Heart left ventricle (tissue), 16 donors: ENCODE data around the gene RGPD8. TPM values are rescaled to one million over a fixed set of nuclear protein-coding genes. Genes with fewer than 3 reads are reported as not detected.
A peak's percentile ranks its signal among the peaks of the same experiment; 100 is the strongest.

Experiments used
- ATAC-seq, 4 donors: fragments of 200-7000 bp; cut with Tn5 transposase; one replicate each; pipeline ENCODE4 v1.9.1; 2020 to 2022; ENCODE audit warnings: moderate library complexity in 4 of 4, mild to moderate bottlenecking in 3 of 4, moderate number of reproducible peaks in 1 of 4
- DNase-seq, 5 donors: peaks; one replicate each; pipeline ENCODE4 v3.0.0-alpha.2; 2020
- H3K27ac ChIP-seq, 12 donors: fragments of 200-600 bp; sonication (generic) in 4 of 12; one replicate each; pipeline versions ENCODE4 v1.5.0 to v1.8.0; 2016 to 2022; ENCODE audit warnings: mild to moderate bottlenecking in 2 of 12
- H3K27me3 ChIP-seq, 9 donors: fragments of 200-600 bp; sonication (generic) in 2 of 9; one replicate each; pipeline versions ENCODE4 v1.5.1 to v1.8.0; 2016 to 2022; ENCODE audit warnings: mild to moderate bottlenecking in 3 of 9
- H3K36me3 ChIP-seq, 9 donors: fragments of 200-600 bp; sonication (generic) in 2 of 9; one replicate each; pipeline versions ENCODE4 v1.5.0 to v1.8.0; 2018 to 2022; ENCODE audit warnings: mild to moderate bottlenecking in 2 of 9
- H3K4me1 ChIP-seq, 12 donors: fragments of 200-600 bp; sonication (generic) in 4 of 12; one replicate each; pipeline versions ENCODE4 v1.5.0 to v1.8.0; 2016 to 2022; ENCODE audit warnings: mild to moderate bottlenecking in 3 of 12
- H3K4me3 ChIP-seq, 12 donors: fragments of 200-600 bp; sonication (generic) in 4 of 12; one replicate each; pipeline versions ENCODE4 v1.5.0 to v1.8.0; 2017 to 2022; ENCODE audit warnings: mild to moderate bottlenecking in 9 of 12, moderate library complexity in 4 of 12
- H3K9me3 ChIP-seq, 12 donors: fragments of 200-600 bp; sonication (generic) in 4 of 12; one replicate each; pipeline versions ENCODE4 v1.5.0 to v1.8.0; 2016 to 2022; ENCODE audit warnings: mild to moderate bottlenecking in 1 of 12
- CTCF ChIP-seq, 12 donors: fragments of 200-600 bp; sonication (generic) in 4 of 12; IDR thresholded peaks; one replicate each; pipeline versions ENCODE4 v1.5.0 to v1.8.0; 2018 to 2022; ENCODE audit warnings: antibody characterized with exemption in 12 of 12, mild to moderate bottlenecking in 5 of 12
- POLR2A ChIP-seq, 2 donors: fragments of 450-650 bp; IDR thresholded peaks; one replicate each; pipeline ENCODE4 v1.6.1; 2017; ENCODE audit warnings: antibody characterized with exemption in 2 of 2, mild to moderate bottlenecking in 2 of 2, moderate library complexity in 2 of 2
- WGBS, 4 donors: extraction: QIAGEN DNeasy Blood & Tissue Kit in 2 of 4; methylation state at CpG; one replicate each; pipeline versions ENCODE4 v1.1.5 to v1.1.7; 2013 to 2018; 5-methylcytosine and 5-hydroxymethylcytosine counted together
- intact Hi-C, 10 donors: fragments of 100-400 bp; cut with DNase I; formaldehyde crosslinking; loops; one replicate each; pipeline versions ENCODE4 v1.11.1 to v1.14.2; 2022
- polyA plus RNA-seq, 2 donors: library from polyadenylated mRNA; stranded (reverse); fragments of 200-250 nt; gene quantifications; one replicate each; pipeline ENCODE4 v1.2.3, GENCODE V29; 2013
- total RNA-seq, 9 donors: library from RNA; depleted of rRNA in 2 of 9; stranded (reverse); fragments of >200 nt in 2 of 9; fragmentation: NEBNext Ultra II Directional in 3 of 9; extraction: Animal tissue kit (Norgen Biotek cat#: 25700) in 3 of 9; gene quantifications; one replicate each; pipeline versions ENCODE4 v1.1.0 to v1.2.4, GENCODE V29; 2016 to 2023
- donor health status: ischemic (EF 13 %, LVEDD 7.1; RV severe dilation, severe dysfunction).
- donor health status: healthy with polysubstance abuse.
- donor health status: DM: no; HTN: yes; CAD: no.
- donor health status: DM: no; HTN: no; CAD: no.
- donor health status: ischemic (EF 25% LVEDD 6.9; RV normal size, moderate dysfunction).
- donor health status: ischemic (EF 25% LVEDD 5.7; RV mildly dilated, moderate dysfunction).
- donor health status: healthy.
- donor health status: DM: yes; HTN: yes; CAD: no.
- donor health status: ischemic (EF 35%, LVEDD 5.7; RV mildly dilated, moderate dysfunction).
- donor health status: nonischemic (EF 11% LVEDD 7.7; RV severe dilation, severe dysfunction).
- donor health status: DM: yes; HTN: yes; CAD: no.
- donor health status: PGD.
- donor health status: ischemic (EF 29% LVEDD 5.4; RV normal size, mild dysfunction).
- donor health status: nonischemic (EF 23%, LVEDD 6.1; RV moderate dilation, normal function).

RGPD8 gene
- total and polyA plus RNA-seq, 11 donors, result 1.4 to 9.0 (median 6.9) TPM

GRCh38 chr2:112481528-112482233 lies 48.2 kb upstream of the RGPD8 start, which contains the start of gene TTL:
TTL (plus strand) TSS chr2:112482156; CDS start chr2:112482345, 189 bp downstream.
- Histone ChIP-seq H3K27ac (peak within 1 kb of the TSS; percentile 70 to 95 (median 90)), H3K27me3 (no peaks in the 10 kb centered on the region), H3K36me3 (peaks cover 0 to 8% (median 0%) of the 10 kb centered on the region in 9 donors), H3K9me3 (no peaks in the 10 kb centered on the region), H3K4me3 (peak within 1 kb of the TSS; percentile 66 to 95 (median 89)), H3K4me1 (peaks cover 0 to 27% (median 19%) of the 10 kb centered on the region in 12 donors)
- DNase-seq (peak; percentile 78 to 89 (median 87)), ATAC-seq (peak; percentile 83 to 96 (median 92))
- TF ChIP-seq POLR2A (IDR thresholded peaks at IDR 0.05), result peak in 1 of 2 donors; percentile 42
- no peak for TF ChIP-seq CTCF (IDR thresholded peaks at IDR 0.05)
- WGBS, 4 donors, result 0 to 1% (median 0%) methylated on average over 36 to 82 of the region's 82 CpGs
- intact Hi-C loops, result loop anchor here in 9 of 10 donors (1.0 to 10.0 kb wide), 9 partner anchors 61 to 103 kb away; partner anchors contain the start of genes POLR1B (in 7 of the 9) and CHCHD5 (in 6 of the 9)

- DNase-seq (peak; percentile 83 to 92 (median 85)), ATAC-seq (peak; percentile 85 to 93 (median 88))
- H3K4me1 ChIP-seq, result peaks cover 0 to 27% (median 19%) of the 10 kb centered on the region in 12 donors
- no peaks in the 10 kb centered on the region for H3K27me3 ChIP-seq
- 0 to 1% (median 0%) methylated on average over 10 to 19 of the region's 19 CpGs for WGBS, 4 donors
- peaks cover 0 to 5% (median 0%) of the 10 kb centered on the region in 9 donors for H3K36me3 ChIP-seq
- no peak for TF ChIP-seq POLR2A (IDR thresholded peaks at IDR 0.05)
- peak; percentile 68 to 91 (median 78) for TF ChIP-seq CTCF (IDR thresholded peaks at IDR 0.05)
- no peaks in the 10 kb centered on the region for H3K9me3 ChIP-seq
- H3K27ac ChIP-seq, result peak overlapping the region; percentile 29 to 92 (median 88)
- intact Hi-C loops, result loop anchor here in 9 of 10 donors (1.0 to 10.0 kb wide), 8 partner anchors 61 to 104 kb away; partner anchors contain the start of genes CHCHD5 (in 5 of the 9) and POLR1B (in 5 of the 9)
- H3K4me3 ChIP-seq, result peak overlapping the region; percentile 57 to 95 (median 72)
Observed at GRCh38 chr2:112481050-112481527, 47.6 kb upstream of the RGPD8 start.

- H3K9me3 ChIP-seq, result no peaks in the 10 kb centered on the region
- 15 to 22% (median 19%) methylated on average over 17 to 20 of the region's 20 CpGs for WGBS, 4 donors
- peaks cover 0 to 27% (median 19%) of the 10 kb centered on the region in 12 donors for H3K4me1 ChIP-seq
- no peak for ATAC-seq
- peak overlapping the region in 10 of 12 donors; percentile 62 to 95 (median 78) for H3K4me3 ChIP-seq
- TF ChIP-seq POLR2A (IDR thresholded peaks at IDR 0.05) (no peak), CTCF (IDR thresholded peaks at IDR 0.05) (no peak)
- no peaks in the 10 kb centered on the region for H3K27me3 ChIP-seq
- DNase-seq, result no peak
- peaks cover 0 to under 1% (median 0%) of the 10 kb centered on the region in 9 donors for H3K36me3 ChIP-seq
- peak overlapping the region in 10 of 12 donors; percentile 81 to 92 (median 88) for H3K27ac ChIP-seq
- intact Hi-C loops, result loop anchor here in 9 of 10 donors (1.0 to 10.0 kb wide), 8 partner anchors 62 to 104 kb away; partner anchors contain the start of genes CHCHD5 (in 5 of the 9) and POLR1B (in 5 of the 9)
Observed at GRCh38 chr2:112480530-112481049, 47.1 kb upstream of the RGPD8 start.

- Histone ChIP-seq H3K27ac (no peak overlapping the region), H3K4me3 (no peak overlapping the region), H3K27me3 (no peaks in the 10 kb centered on the region), H3K4me1 (peaks cover 0 to 11% (median 5%) of the 10 kb centered on the region in 12 donors), H3K9me3 (no peaks in the 10 kb centered on the region), H3K36me3 (no peaks in the 10 kb centered on the region)
- DNase-seq (no peak), ATAC-seq (no peak)
- intact Hi-C loops, result no loop called here
- TF ChIP-seq POLR2A (IDR thresholded peaks at IDR 0.05) (no peak), CTCF (IDR thresholded peaks at IDR 0.05) (no peak)
- 64 to 77% (median 70%) methylated on average over 7 of the region's 7 CpGs for WGBS, 4 donors
Observed at GRCh38 chr2:112476434-112476833, 43.0 kb upstream of the RGPD8 start.
